DMS79 (cell line): Measurements from ENCODE around the gene SLCO2B1.

Source experiments
- DNase-seq: peaks from one replicate; lab custom pipeline; 2025; lab: John Stamatoyannopoulos, UW

SLCO2B1 gene

DNA sequence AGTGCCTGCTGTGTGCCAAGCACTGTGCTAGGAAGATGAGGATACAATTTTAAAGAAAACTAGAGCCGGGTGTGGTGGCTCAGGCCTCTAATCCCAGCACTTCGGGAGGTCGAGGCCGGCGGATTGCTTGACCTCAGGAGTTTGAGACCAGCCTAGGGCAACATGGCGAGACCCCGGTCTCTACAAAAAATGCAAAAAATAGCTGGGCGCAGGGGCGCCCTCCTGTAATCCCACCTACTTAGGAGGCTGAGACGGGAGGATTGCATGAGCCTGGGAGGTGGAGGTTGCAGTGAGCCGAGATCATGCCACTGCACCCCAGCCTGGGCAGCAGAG lies 98.0 kb downstream of the SLCO2B1 start:
- no peak for DNase-seq

DNA sequence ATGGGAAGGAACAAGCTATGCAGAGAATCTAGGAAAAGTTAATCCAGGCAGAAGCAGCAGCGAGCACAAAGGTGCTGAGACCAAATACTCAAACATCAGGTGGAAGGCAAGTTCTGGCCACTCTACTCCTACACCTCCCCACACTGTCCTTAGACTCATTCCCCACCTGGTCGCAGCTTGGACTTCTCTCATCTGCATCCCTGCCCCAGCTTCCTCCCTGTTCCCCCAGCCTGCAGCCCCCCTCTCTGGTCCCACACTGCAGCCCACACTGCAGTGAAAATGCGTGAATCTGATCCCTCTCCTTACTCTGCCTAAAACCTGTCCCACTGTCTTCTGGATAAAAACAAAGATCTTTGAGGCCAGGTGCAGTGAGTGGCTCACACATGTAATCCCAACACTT lies 98.8 kb downstream of the SLCO2B1 start:
- no peak for DNase-seq

DNA sequence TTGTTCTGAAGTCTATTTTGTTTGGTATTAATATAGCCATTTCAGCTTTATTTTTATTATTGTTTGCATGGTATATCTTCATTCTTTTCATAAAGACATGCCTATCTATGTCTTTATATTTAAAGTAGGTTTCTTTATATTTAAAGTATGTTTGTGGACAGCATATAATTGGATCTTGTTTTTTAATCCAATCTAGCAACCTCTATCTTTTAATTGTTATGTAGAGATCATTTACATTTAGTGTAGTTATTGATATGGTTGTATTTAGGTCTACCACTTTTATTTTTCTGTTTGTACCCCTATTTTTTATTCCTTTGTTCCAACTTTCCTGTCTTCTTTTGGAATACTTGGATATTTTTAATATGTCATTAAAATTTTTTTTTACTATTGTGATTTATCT lies 103.4 kb downstream of the SLCO2B1 start:
- no peak for DNase-seq
